ENCODE measurements around the gene OST4. TPM values are rescaled to one million over a fixed set of nuclear protein-coding genes. Genes with fewer than 3 reads are reported as not detected.
"Not testable (repeated sequence)": the region's sequence is repeated elsewhere in the genome, so short reads cannot be mapped to it uniquely, and the experiment has no call there.

OST4 gene
- 215 TPM for total RNA-seq (ENCODE audit: unreplicated experiment)
- long read RNA-seq, transcript OST4-201 (2 exons, 559 nt) = minor isoform, 9 of 244 reads
- long read RNA-seq, transcript OST4-203 (3 exons, 561 nt) = major isoform, 232 of 244 reads
- long read RNA-seq, partial matches to known transcripts = 1 of 244 reads
- long read RNA-seq, other reads (novel, unspliced or antisense) = 1 of 244 reads

- Mint-ChIP-seq H3K27ac (ENCODE audit: unreplicated experiment) (peak within 1 kb of the TSS; percentile 89), H3K4me1 (ENCODE audit: low read depth, unreplicated experiment) (peaks cover 26% of the 10 kb centered on the region), H3K4me3 (ENCODE audit: unreplicated experiment) (peak within 1 kb of the TSS; percentile 97), H3K36me3 (ENCODE audit: unreplicated experiment) (peaks cover 5% of the 10 kb centered on the region), H3K9me3 (ENCODE audit: unreplicated experiment) (peaks cover 12% of the 10 kb centered on the region), H3K27me3 (ENCODE audit: unreplicated experiment) (peaks cover 8% of the 10 kb centered on the region)
- TF ChIP-seq CTCF (IDR thresholded peaks at IDR 0.05; ENCODE audit: partially characterized antibody, unreplicated experiment) = no peak
- DNase-seq = peak; percentile 94
These were observed at the start of gene OST4 for GRCh38 chr2:27071277-27071989. Gene OST4, minus strand, starts transcription at chr2:27071654.

- not testable (repeated sequence) for H3K27ac Mint-ChIP-seq (ENCODE audit: unreplicated experiment); H3K4me1 Mint-ChIP-seq (ENCODE audit: low read depth, unreplicated experiment); H3K9me3 Mint-ChIP-seq (ENCODE audit: unreplicated experiment)
These were observed 47.8 kb upstream of the OST4 start for GRCh38 chr2:27119330-27119670.

GRCh38 chr2:27118525-27119329, 47.3 kb upstream of the OST4 start, which contains the start of gene CGREF1:
Gene CGREF1, minus strand, starts transcription at chr2:27119128. Its CDS starts 14,762 bp downstream, at chr2:27104366.
- H3K36me3 Mint-ChIP-seq (ENCODE audit: unreplicated experiment) = no peaks in the 10 kb centered on the region
- peaks cover 23% of the 10 kb centered on the region for H3K27me3 Mint-ChIP-seq (ENCODE audit: unreplicated experiment)
- DNase-seq = peak; percentile 46
- no peak for TF ChIP-seq CTCF (IDR thresholded peaks at IDR 0.05; ENCODE audit: partially characterized antibody, unreplicated experiment)
- peaks cover 1% of the 10 kb centered on the region for H3K4me1 Mint-ChIP-seq (ENCODE audit: low read depth, unreplicated experiment)
- peaks cover 6% of the 10 kb centered on the region for H3K9me3 Mint-ChIP-seq (ENCODE audit: unreplicated experiment)
- H3K4me3 Mint-ChIP-seq (ENCODE audit: unreplicated experiment) = peak within 1 kb of the TSS; percentile 86
- no peak within 1 kb of the TSS for H3K27ac Mint-ChIP-seq (ENCODE audit: unreplicated experiment)

More at GRCh38 chr2:27119330-27119670, 47.8 kb upstream of the OST4 start:
- H3K27me3 Mint-ChIP-seq (ENCODE audit: unreplicated experiment) = peaks cover 23% of the 10 kb centered on the region
- not testable (repeated sequence) for DNase-seq; H3K36me3 Mint-ChIP-seq (ENCODE audit: unreplicated experiment)
- peak overlapping the region; percentile 86 for H3K4me3 Mint-ChIP-seq (ENCODE audit: unreplicated experiment)

GRCh38 chr2:27117995-27118524, 46.6 kb upstream of the OST4 start:
- Mint-ChIP-seq H3K4me3 (ENCODE audit: unreplicated experiment) (peak overlapping the region; percentile 67), H3K27ac (ENCODE audit: unreplicated experiment) (no peak overlapping the region), H3K27me3 (ENCODE audit: unreplicated experiment) (peaks cover 23% of the 10 kb centered on the region), H3K36me3 (ENCODE audit: unreplicated experiment) (no peaks in the 10 kb centered on the region), H3K9me3 (ENCODE audit: unreplicated experiment) (peaks cover 6% of the 10 kb centered on the region), H3K4me1 (ENCODE audit: low read depth, unreplicated experiment) (peaks cover 1% of the 10 kb centered on the region)
- TF ChIP-seq CTCF (IDR thresholded peaks at IDR 0.05; ENCODE audit: partially characterized antibody, unreplicated experiment) = no peak
- no peak for DNase-seq

- DNase-seq = no peak
- peaks cover 1% of the 10 kb centered on the region for H3K4me1 Mint-ChIP-seq (ENCODE audit: low read depth, unreplicated experiment)
- no peak overlapping the region for H3K4me3 Mint-ChIP-seq (ENCODE audit: unreplicated experiment)
- H3K36me3 Mint-ChIP-seq (ENCODE audit: unreplicated experiment) = no peaks in the 10 kb centered on the region
- no peak overlapping the region for H3K27ac Mint-ChIP-seq (ENCODE audit: unreplicated experiment)
- TF ChIP-seq CTCF (IDR thresholded peaks at IDR 0.05; ENCODE audit: partially characterized antibody, unreplicated experiment) = no peak
- H3K9me3 Mint-ChIP-seq (ENCODE audit: unreplicated experiment) = peaks cover 5% of the 10 kb centered on the region
- H3K27me3 Mint-ChIP-seq (ENCODE audit: unreplicated experiment) = peaks cover 16% of the 10 kb centered on the region
These were observed 44.1 kb upstream of the OST4 start for GRCh38 chr2:27115519-27115918.

- H3K27ac Mint-ChIP-seq (ENCODE audit: unreplicated experiment); H3K4me1 Mint-ChIP-seq (ENCODE audit: low read depth, unreplicated experiment); H3K27me3 Mint-ChIP-seq (ENCODE audit: unreplicated experiment); H3K4me3 Mint-ChIP-seq (ENCODE audit: unreplicated experiment); H3K36me3 Mint-ChIP-seq (ENCODE audit: unreplicated experiment); DNase-seq; H3K9me3 Mint-ChIP-seq (ENCODE audit: unreplicated experiment): not testable (repeated sequence)
These were observed 40.1 kb upstream of the OST4 start for GRCh38 chr2:27111392-27112078.

GRCh38 chr2:27110603-27111352, 39.3 kb upstream of the OST4 start:
- not testable (repeated sequence) for H3K36me3 Mint-ChIP-seq (ENCODE audit: unreplicated experiment); H3K27ac Mint-ChIP-seq (ENCODE audit: unreplicated experiment); H3K4me3 Mint-ChIP-seq (ENCODE audit: unreplicated experiment); H3K27me3 Mint-ChIP-seq (ENCODE audit: unreplicated experiment); DNase-seq; H3K9me3 Mint-ChIP-seq (ENCODE audit: unreplicated experiment); H3K4me1 Mint-ChIP-seq (ENCODE audit: low read depth, unreplicated experiment)
